Fibroblast of mammary gland (primary cell): ENCODE results near the gene CD96.

Experiments used
- DNase-seq: peaks from one replicate; pipeline ENCODE4 v3.0.0-alpha.2; 2010; ENCODE audit warnings: low read depth
- H3K4me3 ChIP-seq: 2 replicates; pipeline ENCODE4 v1.5.1; 2011; ENCODE audit warnings: low read depth, mild to moderate bottlenecking, low read length, moderate library complexity; ENCODE audit not compliant: control insufficient read depth
- TF ChIP-seq, protein P1 (sequence below): conservative IDR thresholded peaks from 2 replicates; pipeline ENCODE4 v1.5.1; 2011; ENCODE audit warnings: low read depth, low read length, inconsistent platforms; ENCODE audit not compliant: control insufficient read depth, insufficient read depth

The CD96 gene

GRCh38 chr3:111605018-111605417, 63.0 kb downstream of the CD96 start:
- peak; percentile 23 for DNase-seq
- TF ChIP-seq, protein P1, sequence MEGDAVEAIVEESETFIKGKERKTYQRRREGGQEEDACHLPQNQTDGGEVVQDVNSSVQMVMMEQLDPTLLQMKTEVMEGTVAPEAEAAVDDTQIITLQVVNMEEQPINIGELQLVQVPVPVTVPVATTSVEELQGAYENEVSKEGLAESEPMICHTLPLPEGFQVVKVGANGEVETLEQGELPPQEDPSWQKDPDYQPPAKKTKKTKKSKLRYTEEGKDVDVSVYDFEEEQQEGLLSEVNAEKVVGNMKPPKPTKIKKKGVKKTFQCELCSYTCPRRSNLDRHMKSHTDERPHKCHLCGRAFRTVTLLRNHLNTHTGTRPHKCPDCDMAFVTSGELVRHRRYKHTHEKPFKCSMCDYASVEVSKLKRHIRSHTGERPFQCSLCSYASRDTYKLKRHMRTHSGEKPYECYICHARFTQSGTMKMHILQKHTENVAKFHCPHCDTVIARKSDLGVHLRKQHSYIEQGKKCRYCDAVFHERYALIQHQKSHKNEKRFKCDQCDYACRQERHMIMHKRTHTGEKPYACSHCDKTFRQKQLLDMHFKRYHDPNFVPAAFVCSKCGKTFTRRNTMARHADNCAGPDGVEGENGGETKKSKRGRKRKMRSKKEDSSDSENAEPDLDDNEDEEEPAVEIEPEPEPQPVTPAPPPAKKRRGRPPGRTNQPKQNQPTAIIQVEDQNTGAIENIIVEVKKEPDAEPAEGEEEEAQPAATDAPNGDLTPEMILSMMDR, result no peak
- H3K4me3 ChIP-seq, result no peak overlapping the region

DNA sequence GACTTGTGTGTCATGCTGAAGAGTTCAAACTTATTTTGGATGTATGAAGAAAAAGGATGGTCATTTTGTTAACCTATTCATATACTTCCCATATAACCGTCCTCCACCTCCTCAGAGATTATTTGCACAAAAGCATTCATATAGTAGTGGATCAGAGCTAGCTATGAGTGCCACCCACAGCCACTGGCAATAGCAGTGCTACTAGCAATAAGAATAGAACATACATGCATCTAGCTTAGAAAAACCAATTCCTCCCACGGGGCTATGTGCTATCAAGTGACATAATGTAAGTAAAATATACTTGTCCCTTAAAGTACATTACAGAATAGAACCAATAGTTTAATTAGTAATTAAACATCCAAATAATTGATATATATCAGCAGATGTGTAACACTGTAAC, 63.5 kb downstream of the CD96 start:
- no peak for DNase-seq
- TF ChIP-seq, protein P1, result no peak
- no peak overlapping the region for H3K4me3 ChIP-seq

DNA sequence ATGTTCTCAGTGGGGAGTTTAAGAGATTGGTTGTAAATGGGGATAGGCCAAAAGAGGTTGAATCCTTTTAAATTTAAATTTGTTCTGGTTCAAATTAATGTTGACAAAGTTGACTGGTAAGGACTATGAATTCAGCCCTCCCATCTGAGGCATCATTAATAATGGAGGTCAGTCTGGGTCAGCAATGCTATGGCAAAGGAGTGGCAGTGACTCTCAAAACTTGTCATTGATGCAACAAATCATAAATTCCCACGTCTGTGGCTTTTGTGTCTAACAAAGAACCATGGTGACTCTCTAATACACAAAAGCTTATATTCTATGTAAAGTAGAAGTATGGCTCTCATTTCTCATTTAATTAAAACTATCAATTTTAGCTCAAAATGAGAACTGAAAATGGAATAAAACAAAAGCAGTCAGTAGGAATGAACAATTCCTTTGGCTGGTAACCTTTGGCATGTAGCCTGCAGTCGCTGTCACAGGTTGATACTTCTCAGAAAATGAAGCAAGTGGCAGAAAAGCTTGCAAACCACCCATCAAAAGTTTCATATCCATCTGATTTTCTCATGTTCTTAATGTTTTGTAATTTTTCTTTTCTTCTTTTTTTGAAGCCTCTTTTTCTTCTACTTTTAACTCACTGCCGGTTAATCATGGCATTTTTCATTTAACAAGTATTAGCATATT, 65.4 kb downstream of the CD96 start:
- TF ChIP-seq, protein P1, result no peak
- no peak for DNase-seq
- H3K4me3 ChIP-seq, result no peak overlapping the region

GRCh38 chr3:111608383-111608782, 66.4 kb downstream of the CD96 start:
- DNase-seq, result no peak
- TF ChIP-seq, protein P1, result no peak
- no peak overlapping the region for H3K4me3 ChIP-seq

- no peak overlapping the region for H3K4me3 ChIP-seq
- no peak for DNase-seq
- TF ChIP-seq, protein P1, result no peak
Observed at GRCh38 chr3:111609700-111610099, 67.7 kb downstream of the CD96 start.

GRCh38 chr3:111610189-111610588, 68.2 kb downstream of the CD96 start:
- DNase-seq, result no peak
- no peak overlapping the region for H3K4me3 ChIP-seq

More at GRCh38 chr3:111610189-111610588, 68.2 kb downstream of the CD96 start:
- TF ChIP-seq, protein P1, result no peak
